Retinal pigment epithelial cell (primary cell): ENCODE measurements around the gene GALNT3.

ENCODE experiments used
- DNase-seq: peaks from one replicate; pipeline ENCODE4 v3.0.0-alpha.2; 2010; ENCODE audit warnings: low read depth
- H3K4me3 ChIP-seq: 2 replicates; pipeline ENCODE4 v1.5.1; 2011; ENCODE audit warnings: mild to moderate bottlenecking, low read length, control low read depth, moderate library complexity
- TF ChIP-seq, protein P1 (sequence below): conservative IDR thresholded peaks from 2 replicates; pipeline ENCODE4 v1.5.1; 2011; ENCODE audit warnings: low read depth, low read length, control low read depth, inconsistent platforms

GALNT3 gene

DNA sequence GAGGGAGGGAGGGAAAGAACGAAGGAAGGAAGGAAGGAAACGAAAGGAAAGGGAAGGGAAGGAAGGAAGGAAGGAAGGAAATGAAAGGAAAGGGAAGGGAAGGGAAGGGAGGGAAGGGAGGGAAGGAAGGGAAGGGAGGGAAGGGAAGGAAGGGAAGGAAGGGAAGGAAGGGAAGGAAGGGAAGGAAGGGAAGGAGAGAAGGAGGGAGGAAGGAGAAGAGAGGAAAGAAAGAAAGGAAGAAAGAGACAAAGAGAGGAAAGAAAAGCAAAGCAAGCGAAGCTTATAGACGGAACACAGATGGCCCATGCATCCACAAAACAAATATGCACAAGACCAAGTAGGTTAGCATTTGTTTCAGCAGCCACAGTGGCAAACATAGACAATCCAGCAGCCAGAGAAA, 20.4 kb upstream of the GALNT3 start:
- no peak for DNase-seq
- H3K4me3 ChIP-seq = no peak overlapping the region
- TF ChIP-seq, protein P1, sequence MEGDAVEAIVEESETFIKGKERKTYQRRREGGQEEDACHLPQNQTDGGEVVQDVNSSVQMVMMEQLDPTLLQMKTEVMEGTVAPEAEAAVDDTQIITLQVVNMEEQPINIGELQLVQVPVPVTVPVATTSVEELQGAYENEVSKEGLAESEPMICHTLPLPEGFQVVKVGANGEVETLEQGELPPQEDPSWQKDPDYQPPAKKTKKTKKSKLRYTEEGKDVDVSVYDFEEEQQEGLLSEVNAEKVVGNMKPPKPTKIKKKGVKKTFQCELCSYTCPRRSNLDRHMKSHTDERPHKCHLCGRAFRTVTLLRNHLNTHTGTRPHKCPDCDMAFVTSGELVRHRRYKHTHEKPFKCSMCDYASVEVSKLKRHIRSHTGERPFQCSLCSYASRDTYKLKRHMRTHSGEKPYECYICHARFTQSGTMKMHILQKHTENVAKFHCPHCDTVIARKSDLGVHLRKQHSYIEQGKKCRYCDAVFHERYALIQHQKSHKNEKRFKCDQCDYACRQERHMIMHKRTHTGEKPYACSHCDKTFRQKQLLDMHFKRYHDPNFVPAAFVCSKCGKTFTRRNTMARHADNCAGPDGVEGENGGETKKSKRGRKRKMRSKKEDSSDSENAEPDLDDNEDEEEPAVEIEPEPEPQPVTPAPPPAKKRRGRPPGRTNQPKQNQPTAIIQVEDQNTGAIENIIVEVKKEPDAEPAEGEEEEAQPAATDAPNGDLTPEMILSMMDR = no peak

DNA sequence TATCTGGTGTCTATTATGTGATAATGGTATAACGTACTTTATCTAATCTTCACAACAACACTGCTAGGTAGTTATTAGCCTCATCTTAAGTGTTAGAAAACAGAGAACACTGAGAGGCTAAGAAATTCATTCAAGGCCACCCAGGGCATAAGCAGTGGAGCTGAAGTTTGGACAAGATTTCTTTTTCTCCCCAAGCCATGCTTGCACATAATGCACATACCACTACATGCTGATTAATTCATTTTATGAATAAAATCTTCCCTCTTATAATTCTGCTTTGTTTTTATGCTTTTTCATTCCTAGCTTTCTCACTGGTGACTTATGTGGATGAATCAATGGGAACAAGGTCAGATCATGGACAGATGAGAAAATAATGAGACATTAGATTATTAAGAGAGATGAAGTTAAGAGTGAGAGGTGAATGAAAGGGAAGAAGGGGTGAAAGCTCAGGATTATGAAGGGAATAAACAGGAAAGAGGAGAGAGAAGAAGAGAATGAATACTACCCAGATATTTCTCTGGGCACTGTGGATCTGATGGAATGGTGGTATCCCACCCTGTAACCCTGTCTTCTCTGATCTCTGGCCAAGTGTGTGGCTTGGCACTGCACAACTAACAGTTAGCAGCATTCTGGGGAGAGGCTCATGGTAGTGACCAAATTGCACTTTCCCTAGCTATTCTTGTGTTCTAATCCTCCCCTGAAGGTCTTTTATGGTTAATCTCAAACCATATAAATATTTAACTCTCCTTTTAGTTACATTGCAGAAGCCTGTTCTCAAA, 17.7 kb upstream of the GALNT3 start:
- no peak overlapping the region for H3K4me3 ChIP-seq
- DNase-seq = no peak
- TF ChIP-seq, protein P1 = no peak

DNA sequence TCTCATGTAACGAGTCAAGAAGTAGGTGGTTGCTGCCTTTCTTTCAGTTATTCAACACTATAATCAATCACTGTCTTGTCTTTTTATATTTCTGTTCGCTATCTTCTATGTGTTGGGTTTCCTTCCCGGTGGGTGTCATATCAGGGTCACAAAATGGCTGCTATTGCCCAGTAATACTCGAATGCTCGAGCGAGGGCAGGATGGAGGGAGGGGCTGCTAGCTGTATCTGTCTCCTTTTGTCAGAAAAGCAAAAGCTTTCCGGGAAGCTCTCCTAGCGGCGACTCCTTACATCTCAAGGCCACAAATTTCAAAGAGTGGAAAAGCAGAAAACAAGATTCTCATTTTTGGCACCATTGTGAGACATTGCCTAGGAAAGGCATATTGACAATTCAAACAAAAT, 16.4 kb upstream of the GALNT3 start:
- TF ChIP-seq, protein P1 = no peak
- DNase-seq = no peak
- no peak overlapping the region for H3K4me3 ChIP-seq

- TF ChIP-seq, protein P1 = no peak
- H3K4me3 ChIP-seq = no peak overlapping the region
- DNase-seq = no peak
Measured at GRCh38 chr2:165804719-165805118, 10.7 kb upstream of the GALNT3 start.

- TF ChIP-seq, protein P1 = no peak
- no peak for DNase-seq
- no peak overlapping the region for H3K4me3 ChIP-seq
Measured at GRCh38 chr2:165803123-165803760, 9.2 kb upstream of the GALNT3 start.

- DNase-seq = no peak
- TF ChIP-seq, protein P1 = no peak
- H3K4me3 ChIP-seq = no peak overlapping the region
Measured at GRCh38 chr2:165801176-165801575, 7.1 kb upstream of the GALNT3 start.

DNA sequence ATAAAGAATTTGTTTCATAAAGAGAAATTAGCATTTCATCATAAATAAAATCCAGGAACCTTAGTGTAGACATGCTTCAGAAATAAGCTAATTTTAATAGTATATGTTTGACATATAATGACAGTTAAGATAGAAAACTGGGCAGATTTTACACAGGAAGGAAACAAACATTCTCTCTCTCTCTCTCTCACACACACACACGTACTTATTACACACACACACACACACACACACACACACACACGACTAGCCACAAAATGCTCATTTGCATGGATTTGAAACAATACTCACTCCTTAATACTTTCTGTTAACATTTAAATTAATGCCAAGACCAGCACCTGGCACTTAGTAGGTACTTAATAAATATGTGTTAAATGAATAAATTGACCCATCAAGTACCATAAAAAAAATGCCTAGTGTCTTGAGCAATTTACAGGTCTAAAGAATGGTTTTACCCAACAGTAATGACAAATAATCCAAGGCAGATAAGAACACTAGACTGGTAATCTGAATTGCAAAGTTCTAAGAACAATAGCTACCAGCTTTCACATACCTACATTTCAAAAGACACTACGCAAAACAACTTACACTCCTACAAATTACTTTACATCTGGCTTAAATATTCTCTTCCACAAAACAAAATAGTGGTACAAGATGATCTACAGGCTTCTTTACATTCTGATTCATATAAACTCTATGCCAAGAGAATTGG, 2.9 kb upstream of the GALNT3 start:
- DNase-seq = no peak
- TF ChIP-seq, protein P1 = no peak
- no peak overlapping the region for H3K4me3 ChIP-seq
